GM12873 (cell line): ENCODE results near the gene ZNF516.

Source experiments
- TF ChIP-seq, protein P1 (sequence below): IDR thresholded peaks from 2 replicates; pipeline ENCODE4 v1.5.1; 2012; ENCODE audit warnings: low read depth, mild to moderate bottlenecking, moderate library complexity, low read length, control low read depth; ENCODE audit not compliant: insufficient read depth; ENCODE audit errors: missing control alignments

Gene ZNF516

GRCh38 chr18:76359909-76360308, 135.1 kb downstream of the ZNF516 start:
- TF ChIP-seq, protein P1, sequence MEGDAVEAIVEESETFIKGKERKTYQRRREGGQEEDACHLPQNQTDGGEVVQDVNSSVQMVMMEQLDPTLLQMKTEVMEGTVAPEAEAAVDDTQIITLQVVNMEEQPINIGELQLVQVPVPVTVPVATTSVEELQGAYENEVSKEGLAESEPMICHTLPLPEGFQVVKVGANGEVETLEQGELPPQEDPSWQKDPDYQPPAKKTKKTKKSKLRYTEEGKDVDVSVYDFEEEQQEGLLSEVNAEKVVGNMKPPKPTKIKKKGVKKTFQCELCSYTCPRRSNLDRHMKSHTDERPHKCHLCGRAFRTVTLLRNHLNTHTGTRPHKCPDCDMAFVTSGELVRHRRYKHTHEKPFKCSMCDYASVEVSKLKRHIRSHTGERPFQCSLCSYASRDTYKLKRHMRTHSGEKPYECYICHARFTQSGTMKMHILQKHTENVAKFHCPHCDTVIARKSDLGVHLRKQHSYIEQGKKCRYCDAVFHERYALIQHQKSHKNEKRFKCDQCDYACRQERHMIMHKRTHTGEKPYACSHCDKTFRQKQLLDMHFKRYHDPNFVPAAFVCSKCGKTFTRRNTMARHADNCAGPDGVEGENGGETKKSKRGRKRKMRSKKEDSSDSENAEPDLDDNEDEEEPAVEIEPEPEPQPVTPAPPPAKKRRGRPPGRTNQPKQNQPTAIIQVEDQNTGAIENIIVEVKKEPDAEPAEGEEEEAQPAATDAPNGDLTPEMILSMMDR = no peak

DNA sequence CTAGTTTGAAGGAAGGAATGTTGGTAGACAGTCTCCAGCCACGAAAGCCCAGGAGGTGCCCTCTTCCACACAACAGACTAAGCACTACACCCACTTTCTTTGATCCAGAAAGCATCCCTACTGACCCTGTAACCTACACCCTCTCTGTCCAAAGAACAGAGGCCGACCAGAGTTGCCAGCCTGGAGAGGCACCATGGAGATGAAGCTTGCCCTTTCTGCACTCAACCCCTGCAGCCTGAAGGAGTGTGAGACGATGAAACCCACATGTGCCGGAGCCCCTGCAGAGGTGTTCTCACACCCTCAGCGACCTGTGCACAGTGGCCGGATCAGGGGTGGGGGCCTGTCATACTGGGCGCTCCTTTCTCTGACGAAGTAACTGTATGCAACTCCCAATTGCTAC, 136.3 kb downstream of the ZNF516 start:
- TF ChIP-seq, protein P1 = no peak

- TF ChIP-seq, protein P1 = no peak
Measured at GRCh38 chr18:76357585-76358260, 137.3 kb downstream of the ZNF516 start.

- TF ChIP-seq, protein P1 = no peak
Measured at GRCh38 chr18:76357174-76357573, 137.9 kb downstream of the ZNF516 start.

DNA sequence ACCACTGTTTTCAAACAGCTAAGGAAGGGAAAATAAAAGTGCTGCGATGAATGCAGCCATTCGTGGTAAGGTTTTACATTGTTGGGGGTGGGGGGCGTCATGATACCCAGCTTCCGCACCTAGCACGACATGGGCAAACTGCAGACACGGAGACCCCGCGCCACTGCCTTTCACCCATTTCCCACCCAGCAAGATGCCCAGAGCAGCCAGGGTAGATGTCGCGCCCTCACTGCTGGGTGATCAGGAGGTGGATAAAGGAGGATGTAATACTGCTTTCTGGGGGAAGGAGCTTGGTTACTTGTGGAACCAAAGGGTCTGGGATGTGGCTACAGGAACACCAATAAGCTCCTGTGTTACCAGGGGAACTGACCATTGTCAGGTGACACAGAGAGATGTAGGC, 138.4 kb downstream of the ZNF516 start:
- TF ChIP-seq, protein P1 = no peak

GRCh38 chr18:76354348-76354747, 140.7 kb downstream of the ZNF516 start:
- TF ChIP-seq, protein P1 = no peak

GRCh38 chr18:76353500-76353899, 141.5 kb downstream of the ZNF516 start:
- TF ChIP-seq, protein P1 = no peak
